Lower leg skin (tissue), 4 donors: Measurements from ENCODE around the gene KLHDC10. TPM values are rescaled to one million over a fixed set of nuclear protein-coding genes. Genes with fewer than 3 reads are reported as not detected.
A peak's percentile ranks its signal among the peaks of the same experiment; 100 is the strongest.
"Not testable (repeated sequence)": the region's sequence is repeated elsewhere in the genome, so short reads cannot be mapped to it uniquely, and the experiment has no call there.

ENCODE experiments used
- DNase-seq, 2 donors: peaks; one replicate each; pipeline ENCODE4 v3.0.0-alpha.2; 2019; ENCODE audit warnings: low spot score in 2 of 2
- H3K4me3 ChIP-seq: fragments of 200-600 bp; sonication (generic); 2 replicates; pipeline ENCODE4 v1.5.1; 2017; ENCODE audit warnings: mild to moderate bottlenecking, low read depth; ENCODE audit not compliant: poor library complexity, severe bottlenecking
- CTCF ChIP-seq, 3 donors: fragments of 450-650 bp; IDR thresholded peaks; one replicate each; pipeline ENCODE4 v1.5.1; 2016; ENCODE audit warnings: antibody characterized with exemption in 3 of 3, mild to moderate bottlenecking in 3 of 3, moderate library complexity in 2 of 3
- POLR2A ChIP-seq, 2 donors: fragments of 450-650 bp; IDR thresholded peaks; one replicate each; pipeline ENCODE4 v1.6.1; 2016 to 2017; ENCODE audit warnings: antibody characterized with exemption in 2 of 2, mild to moderate bottlenecking in 1 of 2, moderate library complexity in 1 of 2
- WGBS, 2 donors: methylation state at CpG; one replicate each; pipeline ENCODE4 v1.1.5; 2018; 5-methylcytosine and 5-hydroxymethylcytosine counted together
- intact Hi-C: fragments of 100-400 bp; cut with DNase I; formaldehyde crosslinking; loops from one replicate; pipeline ENCODE4 v1.15.0; 2023; ENCODE audit warnings: low total_unique reads
- total RNA-seq, 4 donors: library from RNA; depleted of rRNA; stranded (reverse); fragments of >200 nt; gene quantifications; one replicate each; pipeline ENCODE4 v1.1.0, GENCODE V29; 2016

The KLHDC10 gene
- total RNA-seq, 4 donors from 2014 or later = 13.5 to 27.4 (median 21.3) TPM

DNA sequence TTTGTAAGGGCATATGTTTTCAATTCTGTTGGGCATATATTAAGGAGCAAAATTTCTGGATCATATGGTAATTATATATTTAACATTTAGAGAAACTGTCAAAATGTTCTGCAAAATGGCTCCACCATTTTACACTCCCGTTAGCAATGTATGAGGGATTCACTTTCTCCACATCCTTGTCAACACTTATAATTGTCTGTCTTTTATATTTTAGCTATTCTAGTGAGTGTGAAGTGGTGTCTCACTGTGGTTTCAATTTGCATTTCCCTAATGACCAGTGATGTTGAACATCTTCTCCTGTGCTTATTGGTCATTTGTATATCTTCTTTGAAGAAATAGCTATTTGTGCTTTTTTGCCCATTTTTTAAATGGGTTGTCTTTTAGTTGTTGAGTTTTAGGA lies 8.1 kb upstream of the KLHDC10 start:
- WGBS, 2 donors = 50 to 71% methylated on average over 1 of the region's 1 CpG
- intact Hi-C loops = no loop called here
- no peak for DNase-seq
- TF ChIP-seq POLR2A (IDR thresholded peaks at IDR 0.05) = no peak
- no peak for TF ChIP-seq CTCF (IDR thresholded peaks at IDR 0.05)
- no peak overlapping the region for H3K4me3 ChIP-seq

- intact Hi-C loops = no loop called here
- DNase-seq = no peak
- no peak for TF ChIP-seq CTCF (IDR thresholded peaks at IDR 0.05)
- no peak for TF ChIP-seq POLR2A (IDR thresholded peaks at IDR 0.05)
- H3K4me3 ChIP-seq = no peak overlapping the region
- WGBS, 2 donors = 5 to 8% methylated on average over 2 of the region's 2 CpGs
These were observed 7.3 kb upstream of the KLHDC10 start for GRCh38 chr7:130063036-130063435.

DNA sequence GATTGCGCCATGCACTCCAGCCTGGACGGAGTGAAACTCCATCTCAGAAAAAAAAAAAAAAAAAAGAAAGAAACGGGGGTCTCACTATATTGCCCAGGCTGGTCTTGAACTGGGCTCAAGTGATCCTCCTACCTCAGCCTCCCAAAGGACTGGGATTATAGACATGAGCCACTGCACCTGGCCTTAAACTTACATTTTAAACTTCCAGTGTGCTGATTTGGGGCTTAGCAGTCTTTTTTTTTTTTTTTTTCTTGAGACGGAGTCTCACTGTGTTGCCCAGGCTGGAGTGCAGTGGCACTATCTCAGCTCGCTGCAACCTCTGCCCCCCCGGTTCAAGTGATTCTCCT lies 5.8 kb upstream of the KLHDC10 start:
- intact Hi-C loops, DNase-seq, H3K4me3 ChIP-seq: not testable (repeated sequence)
- 82 to 87% methylated on average over 6 of the region's 6 CpGs for WGBS, 2 donors

DNA sequence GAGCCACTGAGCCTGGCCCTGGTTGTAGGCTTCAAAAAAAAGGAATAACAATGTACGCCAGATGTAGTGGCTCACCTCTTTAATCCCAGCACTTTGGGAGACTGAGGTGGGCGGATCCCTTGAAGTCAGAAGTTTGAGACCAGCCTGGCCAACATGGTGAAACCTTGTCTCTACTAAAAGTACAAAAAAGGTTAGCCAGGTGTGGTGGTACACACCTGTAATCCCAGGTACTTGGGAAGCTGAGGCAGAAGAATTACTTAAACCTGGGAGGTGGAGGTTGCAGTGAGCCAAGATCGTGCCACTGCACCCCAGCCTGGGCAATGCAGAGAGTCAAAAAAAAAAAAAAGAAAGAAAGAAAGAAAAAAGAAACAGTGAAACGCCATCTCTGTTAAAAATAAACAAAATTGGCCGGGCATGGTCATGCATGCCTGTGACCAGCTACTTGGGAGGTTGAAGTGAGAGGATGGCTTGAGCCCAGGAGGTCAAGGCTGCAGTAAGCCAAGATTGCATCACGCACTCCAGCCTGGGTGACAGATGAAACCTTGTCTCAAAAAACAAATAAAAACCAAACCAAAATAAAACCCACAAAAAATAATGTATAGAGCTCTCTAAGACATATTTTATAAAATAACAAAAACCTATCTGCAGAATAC lies 4.7 kb upstream of the KLHDC10 start:
- WGBS, 2 donors = 68 to 73% methylated on average over 6 of the region's 6 CpGs

GRCh38 chr7:130069179-130069977 lies 956 bp upstream of the KLHDC10 start:
- intact Hi-C loops = no loop called here
- peak overlapping the region; percentile 42 for H3K4me3 ChIP-seq
- TF ChIP-seq CTCF (IDR thresholded peaks at IDR 0.05) (no peak), POLR2A (IDR thresholded peaks at IDR 0.05) (no peak)
- no peak for DNase-seq
- 34 to 41% methylated on average over 7 of the region's 7 CpGs for WGBS, 2 donors

More for the DNA sequence above, 4.7 kb upstream of the KLHDC10 start:
- intact Hi-C loops = no loop called here
- H3K4me3 ChIP-seq = no peak overlapping the region
- no peak for DNase-seq
- TF ChIP-seq CTCF (IDR thresholded peaks at IDR 0.05) (no peak), POLR2A (IDR thresholded peaks at IDR 0.05) (no peak)

DNA sequence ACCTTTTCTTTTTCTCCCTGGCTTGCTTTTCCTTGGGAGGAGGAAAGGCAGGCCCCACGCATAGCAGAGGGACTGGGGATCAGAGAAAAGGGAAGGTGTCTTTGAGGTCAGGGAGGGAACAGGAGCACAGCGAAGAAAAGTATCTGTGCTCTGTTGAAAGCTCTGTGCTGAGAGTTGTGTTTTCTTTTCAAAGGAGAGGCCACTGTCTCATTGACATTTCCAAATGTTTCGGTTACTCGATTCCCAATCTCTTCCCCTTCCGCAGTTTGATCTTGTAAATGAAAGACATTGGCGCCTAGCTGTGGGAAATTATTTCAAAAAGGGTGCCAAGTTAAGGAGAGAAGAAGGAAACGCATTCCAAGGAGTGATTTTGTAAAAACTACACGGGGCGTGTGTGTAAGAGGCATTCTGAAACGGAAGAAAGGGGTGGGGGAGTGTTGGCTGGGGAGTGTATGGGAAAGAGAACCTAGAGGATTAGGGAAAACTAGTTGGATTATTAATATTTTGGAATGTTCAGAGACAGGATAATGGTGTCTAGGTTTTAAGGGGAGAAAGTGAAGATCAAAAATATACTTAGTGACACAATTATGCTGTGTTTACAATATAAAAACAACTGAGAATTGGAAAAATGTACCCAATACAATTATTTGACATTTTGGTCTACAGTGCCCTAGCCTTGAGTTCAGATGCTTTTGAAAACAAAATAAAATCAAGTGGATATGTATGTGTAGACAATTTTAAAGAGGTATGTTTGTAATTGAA lies 708 bp downstream of the KLHDC10 start:
- intact Hi-C loops = no loop called here
- TF ChIP-seq CTCF (IDR thresholded peaks at IDR 0.05) (no peak), POLR2A (IDR thresholded peaks at IDR 0.05) (no peak)
- 0 to 1% methylated on average over 10 of the region's 10 CpGs for WGBS, 2 donors
- peak overlapping the region; percentile 67 for H3K4me3 ChIP-seq
- no peak for DNase-seq
